CD8-positive, alpha-beta memory T cell (primary cell): ENCODE measurements around the gene ZNF77. TPM values are rescaled to one million over a fixed set of nuclear protein-coding genes. Genes with fewer than 3 reads are reported as not detected.
"Not testable (repeated sequence)": the region's sequence is repeated elsewhere in the genome, so short reads cannot be mapped to it uniquely, and the experiment has no call there.

Source experiments
- CTCF ChIA-PET: fragments of 350-600 bp; sonication (Branson Sonifier 250); formaldehyde crosslinking; loops from one replicate; lab custom pipeline; 2021; ENCODE audit warnings: antibody characterized with exemption; lab: Charles Lee
- POLR2A ChIA-PET: fragments of 350-600 bp; sonication (Branson Sonifier 250); formaldehyde crosslinking; loops from one replicate; lab custom pipeline; 2021; ENCODE audit warnings: antibody characterized with exemption; lab: Charles Lee
- DNase-seq, 5 donors: peaks; one replicate each; pipeline versions ENCODE4 v3.0.0 to v3.0.0-alpha.2; 2020 to 2022; ENCODE audit warnings: mixed read lengths in 1 of 5
- H3K27ac ChIP-seq: one replicate; pipeline ENCODE4 v1.7.0; 2013; ENCODE audit warnings: low read depth, mild to moderate bottlenecking, low read length, moderate library complexity
- H3K27me3 ChIP-seq: 2 replicates; pipeline ENCODE4 v1.7.0; 2013; ENCODE audit warnings: low read length, mild to moderate bottlenecking; ENCODE audit not compliant: insufficient read depth, poor library complexity, severe bottlenecking
- H3K36me3 ChIP-seq: 2 replicates; pipeline ENCODE4 v1.7.0; 2013; ENCODE audit warnings: mild to moderate bottlenecking, low read length, moderate library complexity; ENCODE audit not compliant: insufficient read depth
- H3K4me1 ChIP-seq: 2 replicates; pipeline ENCODE4 v1.7.0; 2013; ENCODE audit warnings: mild to moderate bottlenecking, low read length, moderate library complexity; ENCODE audit not compliant: insufficient read depth
- H3K4me3 ChIP-seq: 2 replicates; pipeline ENCODE4 v1.7.0; 2013; ENCODE audit warnings: mild to moderate bottlenecking, low read length
- H3K9me3 ChIP-seq: 2 replicates; pipeline ENCODE4 v1.7.0; 2013; ENCODE audit warnings: mild to moderate bottlenecking, low read length
- H3K27ac Mint-ChIP-seq, 8 donors: one replicate each; pipeline ENCODE4 v1.8.0; 2020 to 2021; ENCODE audit warnings: mixed read lengths in 8 of 8, mild to moderate bottlenecking in 6 of 8, inconsistent platforms in 3 of 8, moderate library complexity in 3 of 8
- H3K27me3 Mint-ChIP-seq, 2 donors: one replicate each; pipeline ENCODE4 v1.8.0; 2020 to 2021; ENCODE audit warnings: mixed read lengths in 2 of 2, mild to moderate bottlenecking in 1 of 2, moderate library complexity in 1 of 2
- H3K36me3 Mint-ChIP-seq, 3 donors: one replicate each; pipeline ENCODE4 v1.8.0; 2020 to 2021; ENCODE audit warnings: mixed read lengths in 3 of 3, inconsistent platforms in 1 of 3, mild to moderate bottlenecking in 1 of 3
- H3K4me1 Mint-ChIP-seq, 3 donors: one replicate each; pipeline ENCODE4 v1.8.0; 2020 to 2021; ENCODE audit warnings: mixed read lengths in 3 of 3, inconsistent platforms in 1 of 3, mild to moderate bottlenecking in 1 of 3
- H3K4me3 Mint-ChIP-seq, 7 donors: one replicate each; pipeline ENCODE4 v1.8.0; 2020 to 2021; ENCODE audit warnings: mixed read lengths in 7 of 7, mild to moderate bottlenecking in 6 of 7, moderate library complexity in 4 of 7, inconsistent platforms in 2 of 7
- H3K9me3 Mint-ChIP-seq, 5 donors: one replicate each; pipeline ENCODE4 v1.8.0; 2020 to 2022; ENCODE audit warnings: mixed read lengths in 5 of 5, mild to moderate bottlenecking in 3 of 5, moderate library complexity in 2 of 5, inconsistent platforms in 1 of 5
- polyA plus RNA-seq: library from polyadenylated mRNA; unstranded; fragments of 300-500 nt; fragmentation: Illumina TruSeq; gene quantifications from one replicate; pipeline ENCODE4 v1.2.3, GENCODE V29; 2021
- total RNA-seq, 2 experiments: library from RNA; stranded (reverse); gene quantifications; one replicate each; pipeline ENCODE4 v1.2.3, GENCODE V29; 2021

Gene ZNF77
- total and polyA plus RNA-seq, 3 experiments from 2014 or later, result 3.1 to 4.1 (median 3.8) TPM

GRCh38 chr19:2950286-2951124, 5.7 kb upstream of the ZNF77 start:
- H3K4me3 ChIP-seq, result peak overlapping the region; percentile 83
- H3K27me3 ChIP-seq, result no peaks in the 10 kb centered on the region
- CTCF ChIA-PET, result interaction anchor here (0.7 to 5.1 kb wide), 31 partner anchors 12 to 535 kb away, joined by 3 to 74 read pairs (median 4); partner anchors contain the start of genes SGTA, TLE5 and TLE6
- no peaks in the 10 kb centered on the region for H3K9me3 ChIP-seq
- Mint-ChIP-seq H3K4me1 (peaks cover 30 to 39% (median 31%) of the 10 kb centered on the region in 3 donors), H3K36me3 (peaks cover 0 to 10% (median 2%) of the 10 kb centered on the region in 3 donors), H3K27me3 (peaks cover 0 to 3% of the 10 kb centered on the region in 2 donors), H3K9me3 (no peaks in the 10 kb centered on the region), H3K27ac (peak overlapping the region; percentile 88 to 100 (median 99)), H3K4me3 (peak overlapping the region; percentile 91 to 99 (median 97))
- H3K4me1 ChIP-seq, result peaks cover 12% of the 10 kb centered on the region
- no peaks in the 10 kb centered on the region for H3K36me3 ChIP-seq
- peak; percentile 100 for DNase-seq
- POLR2A ChIA-PET, result interaction anchor here (0.7 to 2.3 kb wide), 10 partner anchors 9 to 236 kb away, joined by 3 to 16 read pairs (median 6); partner anchors contain the start of genes GNA11, NCLN, TLE5 and ZNF57
- peak overlapping the region; percentile 92 for H3K27ac ChIP-seq

GRCh38 chr19:2949939-2950285, 5.1 kb upstream of the ZNF77 start:
- Histone ChIP-seq H3K27me3 (no peaks in the 10 kb centered on the region), H3K4me1 (peaks cover 12% of the 10 kb centered on the region), H3K9me3 (no peaks in the 10 kb centered on the region), H3K27ac (peak overlapping the region; percentile 92), H3K36me3 (no peaks in the 10 kb centered on the region), H3K4me3 (peak overlapping the region; percentile 83)
- peaks cover 0 to 4% of the 10 kb centered on the region in 2 donors for H3K27me3 Mint-ChIP-seq
- H3K4me3 Mint-ChIP-seq, result peak overlapping the region; percentile 91 to 99 (median 97)
- ChIA-PET POLR2A (interaction anchor here (0.8 to 2.3 kb wide), 10 partner anchors 49 to 236 kb away, joined by 3 to 16 read pairs (median 6); partner anchors contain the start of genes GNA11, NCLN, TLE5 and ZNF57), CTCF (interaction anchor here (0.7 to 5.1 kb wide), 23 partner anchors 11 to 535 kb away, joined by 3 to 74 read pairs (median 4); partner anchors contain the start of genes SGTA, TLE5 and TLE6)
- peak overlapping the region; percentile 88 to 100 (median 99) for H3K27ac Mint-ChIP-seq
- peak in 1 of 5 donors; percentile 9 for DNase-seq
- H3K36me3 Mint-ChIP-seq, result peaks cover 0 to 12% (median 2%) of the 10 kb centered on the region in 3 donors
- H3K9me3 Mint-ChIP-seq, result no peaks in the 10 kb centered on the region
- H3K4me1 Mint-ChIP-seq, result peaks cover 32 to 45% (median 33%) of the 10 kb centered on the region in 3 donors

GRCh38 chr19:2945575-2946184, 909 bp upstream of the ZNF77 start:
- no peak for DNase-seq
- H3K9me3 Mint-ChIP-seq, result no peaks in the 10 kb centered on the region
- peak overlapping the region; percentile 89 to 99 (median 98) for H3K27ac Mint-ChIP-seq
- peak overlapping the region; percentile 85 for H3K27ac ChIP-seq
- H3K4me1 Mint-ChIP-seq, result peaks cover 35 to 58% (median 38%) of the 10 kb centered on the region in 3 donors
- no peaks in the 10 kb centered on the region for H3K9me3 ChIP-seq
- H3K4me1 ChIP-seq, result peaks cover 20% of the 10 kb centered on the region
- H3K4me3 ChIP-seq, result peak overlapping the region; percentile 86
- CTCF ChIA-PET, result no interaction called here
- POLR2A ChIA-PET, result no interaction called here
- peaks cover 0 to 16% (median 2%) of the 10 kb centered on the region in 3 donors for H3K36me3 Mint-ChIP-seq
- no peaks in the 10 kb centered on the region for H3K27me3 ChIP-seq
- H3K27me3 Mint-ChIP-seq, result peaks cover 0 to 3% of the 10 kb centered on the region in 2 donors
- no peaks in the 10 kb centered on the region for H3K36me3 ChIP-seq
- H3K4me3 Mint-ChIP-seq, result peak overlapping the region; percentile 94 to 100 (median 97)

- H3K4me3 ChIP-seq, result peak overlapping the region; percentile 86
- H3K4me1 Mint-ChIP-seq, result peaks cover 23 to 45% (median 25%) of the 10 kb centered on the region in 3 donors
- ChIA-PET POLR2A (interaction anchor here (0.6 kb wide), 1 partner anchor 159 kb away, joined by 3 read pairs; no protein-coding TSS in a partner anchor), CTCF (no interaction called here)
- H3K9me3 Mint-ChIP-seq, result no peaks in the 10 kb centered on the region
- no peaks in the 10 kb centered on the region for H3K9me3 ChIP-seq
- peak overlapping the region; percentile 83 to 100 (median 97) for H3K4me3 Mint-ChIP-seq
- peaks cover 0 to 13% (median 2%) of the 10 kb centered on the region in 3 donors for H3K36me3 Mint-ChIP-seq
- no peaks in the 10 kb centered on the region for H3K27me3 ChIP-seq
- peaks cover 0 to 3% of the 10 kb centered on the region in 2 donors for H3K27me3 Mint-ChIP-seq
- peaks cover 14% of the 10 kb centered on the region for H3K4me1 ChIP-seq
- H3K27ac Mint-ChIP-seq, result peak overlapping the region in 5 of 8 donors; percentile 70 to 98 (median 88)
- DNase-seq, result no peak
- H3K27ac ChIP-seq, result peak overlapping the region; percentile 67
- peaks cover 1% of the 10 kb centered on the region for H3K36me3 ChIP-seq
Measured at GRCh38 chr19:2944403-2944774, 382 bp downstream of the ZNF77 start.

GRCh38 chr19:2942928-2943640, 1.7 kb downstream of the ZNF77 start:
- peak overlapping the region in 6 of 7 donors; percentile 48 to 80 (median 61) for H3K4me3 Mint-ChIP-seq
- peaks cover 9% of the 10 kb centered on the region for H3K36me3 ChIP-seq
- H3K27ac ChIP-seq, result no peak overlapping the region
- H3K9me3 ChIP-seq, result no peaks in the 10 kb centered on the region
- H3K4me1 Mint-ChIP-seq, result peaks cover 17 to 38% (median 18%) of the 10 kb centered on the region in 3 donors
- no peak overlapping the region for H3K27ac Mint-ChIP-seq
- H3K4me3 ChIP-seq, result no peak overlapping the region
- H3K27me3 Mint-ChIP-seq, result peaks cover 0 to 3% of the 10 kb centered on the region in 2 donors
- no peaks in the 10 kb centered on the region for H3K9me3 Mint-ChIP-seq
- peaks cover 3 to 19% (median 5%) of the 10 kb centered on the region in 3 donors for H3K36me3 Mint-ChIP-seq
- DNase-seq, result no peak
- ChIA-PET CTCF (interaction anchor here (1.5 kb wide), 1 partner anchor 161 kb away, joined by 4 read pairs; no protein-coding TSS in a partner anchor), POLR2A (no interaction called here)
- peaks cover 12% of the 10 kb centered on the region for H3K4me1 ChIP-seq
- no peaks in the 10 kb centered on the region for H3K27me3 ChIP-seq

- DNase-seq, CTCF ChIA-PET, H3K4me1 ChIP-seq, H3K27ac Mint-ChIP-seq, H3K4me3 ChIP-seq, H3K27me3 Mint-ChIP-seq, H3K27ac ChIP-seq, POLR2A ChIA-PET, H3K4me1 Mint-ChIP-seq, H3K27me3 ChIP-seq, H3K4me3 Mint-ChIP-seq: not testable (repeated sequence)
- Mint-ChIP-seq H3K36me3 (peaks cover 26 to 54% (median 45%) of the 10 kb centered on the region in 3 donors), H3K9me3 (peaks cover 14 to 41% (median 38%) of the 10 kb centered on the region in 5 donors)
- Histone ChIP-seq H3K36me3 (peaks cover 30% of the 10 kb centered on the region), H3K9me3 (peaks cover 18% of the 10 kb centered on the region)
Measured at GRCh38 chr19:2935863-2936262, 8.9 kb downstream of the ZNF77 start.

GRCh38 chr19:2933490-2933910, 11.3 kb downstream of the ZNF77 start:
- Histone ChIP-seq H3K4me1 (no peaks in the 10 kb centered on the region), H3K4me3 (no peak overlapping the region), H3K36me3 (peaks cover 25% of the 10 kb centered on the region), H3K9me3 (peaks cover 18% of the 10 kb centered on the region), H3K27ac (no peak overlapping the region), H3K27me3 (no peaks in the 10 kb centered on the region)
- POLR2A ChIA-PET, result no interaction called here
- DNase-seq, result no peak
- Mint-ChIP-seq H3K4me1 (no peaks in the 10 kb centered on the region), H3K36me3 (peaks cover 30 to 53% (median 50%) of the 10 kb centered on the region in 3 donors), H3K27ac (no peak overlapping the region), H3K4me3 (no peak overlapping the region), H3K27me3 (no peaks in the 10 kb centered on the region), H3K9me3 (peaks cover 18 to 47% (median 44%) of the 10 kb centered on the region in 5 donors)
- CTCF ChIA-PET, result no interaction called here
